Sigmoid colon (tissue), 7 donors: ENCODE data around the gene ANKHD1. TPM values are rescaled to one million over a fixed set of nuclear protein-coding genes. Genes with fewer than 3 reads are reported as not detected.

Source experiments
- DNase-seq: peaks from one replicate; pipeline ENCODE4 v3.0.0-alpha.2; 2019
- H3K27ac ChIP-seq, 4 donors: fragments of 200-600 bp; sonication (generic); one replicate each; pipeline ENCODE4 v1.5.1; 2016 to 2019; ENCODE audit warnings: mild to moderate bottlenecking in 1 of 4
- H3K27me3 ChIP-seq, 3 donors: fragments of 200-600 bp; sonication (generic); one replicate each; pipeline ENCODE4 v1.5.1; 2019; ENCODE audit warnings: mild to moderate bottlenecking in 1 of 3
- H3K36me3 ChIP-seq, 4 donors: fragments of 200-600 bp; sonication (generic); one replicate each; pipeline ENCODE4 v1.5.1; 2016 to 2019
- H3K4me1 ChIP-seq, 4 donors: fragments of 200-600 bp; sonication (generic); one replicate each; pipeline ENCODE4 v1.5.1; 2017 to 2019
- H3K4me3 ChIP-seq, 4 donors: fragments of 200-600 bp; sonication (generic); one replicate each; pipeline ENCODE4 v1.5.1; 2017 to 2019; ENCODE audit warnings: mild to moderate bottlenecking in 2 of 4, moderate library complexity in 1 of 4
- H3K9me3 ChIP-seq, 4 donors: fragments of 200-600 bp in 3 of 4; sonication (generic) in 3 of 4; one replicate each; pipeline versions ENCODE4 v1.5.1 to v1.6.1; 2013 to 2019
- EP300 ChIP-seq, 4 donors: sonication (generic); formaldehyde crosslinking; IDR thresholded peaks; one replicate each; pipeline ENCODE4 v1.6.1; 2017; ENCODE audit warnings: antibody characterized with exemption in 4 of 4
- POLR2A ChIP-seq, 2 donors: fragments of 450-650 bp; IDR thresholded peaks; one replicate each; pipeline ENCODE4 v1.6.1; 2016; ENCODE audit warnings: antibody characterized with exemption in 2 of 2, mild to moderate bottlenecking in 2 of 2, moderate library complexity in 2 of 2
- POLR2AphosphoS5 ChIP-seq, 4 donors: sonication (generic); formaldehyde crosslinking; IDR thresholded peaks; one replicate each; pipeline ENCODE4 v1.6.1; 2017; ENCODE audit warnings: antibody characterized with exemption in 4 of 4
- WGBS, 2 donors: extraction: QIAGEN DNeasy Blood & Tissue Kit; methylation state at CpG; one replicate each; pipeline ENCODE4 v1.1.7; 2013; 5-methylcytosine and 5-hydroxymethylcytosine counted together
- intact Hi-C: fragments of 100-400 bp; cut with DNase I; formaldehyde crosslinking; loops from one replicate; pipeline ENCODE4 v1.15.1; 2023
- polyA plus RNA-seq, 3 donors: library from polyadenylated mRNA; stranded (reverse); fragments of 200-250 nt; gene quantifications; one replicate each; pipeline ENCODE4 v1.2.3, GENCODE V29; 2013
- total RNA-seq, 4 donors: library from RNA; depleted of rRNA; stranded (reverse); fragments of >200 nt; gene quantifications; one replicate each; pipeline ENCODE4 v1.1.0, GENCODE V29; 2016
- TF ChIP-seq, protein P1 (sequence below), 4 experiments: fragments of 450-650 bp in 3 of 4; fragments of 200-600 bp in 1 of 4; IDR thresholded peaks; one replicate each; pipeline ENCODE4 v1.5.1; 2016 to 2019; ENCODE audit warnings: antibody characterized with exemption in 4 of 4, mild to moderate bottlenecking in 3 of 4, moderate library complexity in 2 of 4
- donor health status: healthy with polysubstance abuse.
- donor health status: Bipolar disorder and iron deficiency.
- donor health status: healthy.

The ANKHD1 gene
- total and polyA plus RNA-seq, 7 donors, result 25.8 to 109 (median 93.5) TPM

- H3K27ac ChIP-seq, result no peak overlapping the region
- WGBS, 2 donors, result 93 to 94% methylated on average over 1 of the region's 1 CpG
- no peak overlapping the region for H3K4me3 ChIP-seq
- peaks cover 10 to 94% (median 36%) of the 10 kb centered on the region in 4 donors for H3K36me3 ChIP-seq
- H3K4me1 ChIP-seq, result no peaks in the 10 kb centered on the region
- H3K9me3 ChIP-seq, result no peaks in the 10 kb centered on the region
- DNase-seq, result no peak
- H3K27me3 ChIP-seq, result no peaks in the 10 kb centered on the region
- intact Hi-C loops, result no loop called here
- TF ChIP-seq POLR2A (IDR thresholded peaks at IDR 0.05) (no peak), POLR2AphosphoS5 (IDR thresholded peaks at IDR 0.05) (no peak), EP300 (IDR thresholded peaks at IDR 0.05) (no peak)
- TF ChIP-seq, protein P1, sequence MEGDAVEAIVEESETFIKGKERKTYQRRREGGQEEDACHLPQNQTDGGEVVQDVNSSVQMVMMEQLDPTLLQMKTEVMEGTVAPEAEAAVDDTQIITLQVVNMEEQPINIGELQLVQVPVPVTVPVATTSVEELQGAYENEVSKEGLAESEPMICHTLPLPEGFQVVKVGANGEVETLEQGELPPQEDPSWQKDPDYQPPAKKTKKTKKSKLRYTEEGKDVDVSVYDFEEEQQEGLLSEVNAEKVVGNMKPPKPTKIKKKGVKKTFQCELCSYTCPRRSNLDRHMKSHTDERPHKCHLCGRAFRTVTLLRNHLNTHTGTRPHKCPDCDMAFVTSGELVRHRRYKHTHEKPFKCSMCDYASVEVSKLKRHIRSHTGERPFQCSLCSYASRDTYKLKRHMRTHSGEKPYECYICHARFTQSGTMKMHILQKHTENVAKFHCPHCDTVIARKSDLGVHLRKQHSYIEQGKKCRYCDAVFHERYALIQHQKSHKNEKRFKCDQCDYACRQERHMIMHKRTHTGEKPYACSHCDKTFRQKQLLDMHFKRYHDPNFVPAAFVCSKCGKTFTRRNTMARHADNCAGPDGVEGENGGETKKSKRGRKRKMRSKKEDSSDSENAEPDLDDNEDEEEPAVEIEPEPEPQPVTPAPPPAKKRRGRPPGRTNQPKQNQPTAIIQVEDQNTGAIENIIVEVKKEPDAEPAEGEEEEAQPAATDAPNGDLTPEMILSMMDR (IDR thresholded peaks at IDR 0.05), result no peak
These were observed 138.6 kb downstream of the ANKHD1 start for GRCh38 chr5:140540227-140540626.

- no peaks in the 10 kb centered on the region for H3K9me3 ChIP-seq
- H3K27ac ChIP-seq, result no peak overlapping the region
- H3K27me3 ChIP-seq, result no peaks in the 10 kb centered on the region
- H3K36me3 ChIP-seq, result peaks cover 6 to 67% (median 28%) of the 10 kb centered on the region in 4 donors
- no peak overlapping the region for H3K4me3 ChIP-seq
- WGBS, 2 donors, result 37 to 77% methylated on average over 5 of the region's 5 CpGs
- H3K4me1 ChIP-seq, result peaks cover 0 to 17% (median 16%) of the 10 kb centered on the region in 4 donors
- no peak for DNase-seq
- TF ChIP-seq, protein P1 (IDR thresholded peaks at IDR 0.05), result no peak
- TF ChIP-seq POLR2AphosphoS5 (IDR thresholded peaks at IDR 0.05) (no peak), EP300 (IDR thresholded peaks at IDR 0.05) (no peak), POLR2A (IDR thresholded peaks at IDR 0.05) (no peak)
- intact Hi-C loops, result no loop called here
These were observed 141.3 kb downstream of the ANKHD1 start for GRCh38 chr5:140542972-140543371.

DNA sequence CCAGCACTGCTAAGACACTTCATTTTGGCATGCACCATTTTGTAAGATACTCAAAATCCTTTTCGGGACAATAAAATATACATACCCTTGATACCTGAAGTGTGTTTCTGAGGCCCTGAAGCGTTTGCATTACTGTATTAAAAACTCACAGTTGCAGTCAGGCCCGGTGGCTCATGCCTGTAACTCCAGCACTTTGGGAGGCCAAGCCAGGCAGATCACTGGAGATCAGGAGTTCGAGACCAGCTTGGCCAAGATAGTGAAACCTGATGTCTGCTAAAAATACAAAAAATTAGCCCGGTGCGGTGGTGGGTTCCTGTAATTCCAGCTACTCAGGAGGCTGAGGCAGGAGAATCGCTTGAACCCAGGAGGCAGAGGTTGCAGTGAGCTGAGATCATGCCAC lies 143.4 kb downstream of the ANKHD1 start:
- intact Hi-C loops, result loop anchor here (5.0 kb wide), 2 partner anchors 143 to 147 kb away; partner anchors contain the start of genes ANKHD1, HARS1 and HARS2
- WGBS, 2 donors, result 96 to 97% methylated on average over 7 of the region's 7 CpGs
- Histone ChIP-seq H3K27me3 (no peaks in the 10 kb centered on the region), H3K27ac (no peak overlapping the region), H3K4me1 (peaks cover 0 to 37% (median 36%) of the 10 kb centered on the region in 4 donors), H3K9me3 (no peaks in the 10 kb centered on the region), H3K4me3 (no peak overlapping the region), H3K36me3 (peaks cover 6 to 46% (median 18%) of the 10 kb centered on the region in 4 donors)
- TF ChIP-seq POLR2AphosphoS5 (IDR thresholded peaks at IDR 0.05), result no peak
- no peak for TF ChIP-seq EP300 (IDR thresholded peaks at IDR 0.05)
- TF ChIP-seq, protein P1 (IDR thresholded peaks at IDR 0.05), result no peak
- no peak for TF ChIP-seq POLR2A (IDR thresholded peaks at IDR 0.05)
- DNase-seq, result no peak

DNA sequence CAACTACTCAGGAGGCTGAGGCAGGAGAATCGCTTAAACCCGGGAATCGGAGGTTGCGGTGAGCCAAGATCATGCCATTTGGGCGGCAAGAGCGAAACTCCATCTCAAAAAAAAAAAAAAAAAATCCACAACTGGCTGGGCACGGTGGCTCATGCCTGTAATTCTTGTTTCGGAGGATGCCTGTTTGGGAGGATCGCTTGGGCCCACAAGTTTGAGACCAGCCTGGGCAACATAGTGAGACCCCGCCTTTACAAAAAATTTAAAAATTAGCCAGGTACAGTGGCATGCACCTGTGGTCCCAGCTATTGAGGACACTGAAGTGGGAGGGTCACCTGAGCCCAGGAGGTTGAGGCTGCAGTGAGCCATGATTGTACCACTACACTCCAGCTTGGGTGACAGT lies 144.0 kb downstream of the ANKHD1 start:
- H3K36me3 ChIP-seq, result peaks cover 6 to 46% (median 15%) of the 10 kb centered on the region in 4 donors
- no peak for DNase-seq
- H3K27ac ChIP-seq, result peak overlapping the region in 2 of 4 donors; percentile 93 to 98
- intact Hi-C loops, result loop anchor here (2.0 to 5.0 kb wide), 4 partner anchors 93 to 165 kb away; partner anchors contain the start of genes ANKHD1, HARS1, HARS2 and TMCO6
- H3K4me1 ChIP-seq, result peaks cover 0 to 43% (median 42%) of the 10 kb centered on the region in 4 donors
- H3K4me3 ChIP-seq, result no peak overlapping the region
- 97 to 98% methylated on average over 10 of the region's 10 CpGs for WGBS, 2 donors
- H3K27me3 ChIP-seq, result no peaks in the 10 kb centered on the region
- TF ChIP-seq, protein P1 (IDR thresholded peaks at IDR 0.05), result no peak
- TF ChIP-seq EP300 (IDR thresholded peaks at IDR 0.05) (no peak), POLR2A (IDR thresholded peaks at IDR 0.05) (no peak), POLR2AphosphoS5 (IDR thresholded peaks at IDR 0.05) (no peak)
- H3K9me3 ChIP-seq, result no peaks in the 10 kb centered on the region
